ENCODE measurements around the gene MBNL3.
A peak's percentile ranks its signal among the peaks of the same experiment; 100 is the strongest.

Gene MBNL3, protein sequence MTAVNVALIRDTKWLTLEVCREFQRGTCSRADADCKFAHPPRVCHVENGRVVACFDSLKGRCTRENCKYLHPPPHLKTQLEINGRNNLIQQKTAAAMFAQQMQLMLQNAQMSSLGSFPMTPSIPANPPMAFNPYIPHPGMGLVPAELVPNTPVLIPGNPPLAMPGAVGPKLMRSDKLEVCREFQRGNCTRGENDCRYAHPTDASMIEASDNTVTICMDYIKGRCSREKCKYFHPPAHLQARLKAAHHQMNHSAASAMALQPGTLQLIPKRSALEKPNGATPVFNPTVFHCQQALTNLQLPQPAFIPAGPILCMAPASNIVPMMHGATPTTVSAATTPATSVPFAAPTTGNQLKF

DNA sequence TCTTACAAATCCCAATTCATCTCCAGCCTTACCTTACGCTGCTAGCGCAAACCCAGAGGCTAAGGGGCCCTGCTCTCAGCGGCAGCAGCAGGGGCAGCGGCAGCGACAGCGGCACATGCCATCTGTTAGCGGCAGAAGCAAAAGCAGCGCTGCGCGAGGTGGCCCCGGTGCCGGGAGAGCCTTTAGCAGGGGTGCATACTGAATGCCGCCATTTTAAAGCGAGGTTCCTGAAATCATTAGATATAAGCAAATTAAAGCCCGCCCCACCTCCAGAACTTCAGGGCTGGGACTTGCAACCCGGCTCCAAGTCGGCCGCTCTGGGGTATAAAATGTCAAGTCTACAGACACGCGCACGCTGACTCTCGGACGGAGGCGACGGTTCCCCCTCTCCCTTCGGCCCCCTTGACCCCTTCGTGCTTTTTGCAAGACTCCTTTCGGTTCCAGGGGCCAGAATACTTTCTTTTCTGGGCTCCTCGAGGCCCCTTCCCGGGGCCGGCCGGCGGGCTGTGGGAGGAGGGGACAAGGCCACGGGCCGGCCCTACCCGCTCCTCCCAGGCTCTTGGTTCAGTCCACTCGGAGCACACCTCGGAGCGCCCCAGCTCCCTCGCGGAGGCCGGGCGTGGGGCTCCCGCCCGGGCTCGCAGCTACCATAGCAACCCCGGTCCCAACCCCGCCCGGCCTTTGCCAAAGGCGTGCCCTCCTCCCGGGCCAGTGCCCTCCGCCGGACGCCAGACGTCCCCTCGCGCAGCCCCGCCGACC is at the start of gene MBNL3:
MBNL3 (minus strand) TSS at position 220 of the 759 bp plus-strand sequence. CDS start 49,427 bp downstream, outside the sequence.
- DNase-seq = peak in 1 of 2 experiments; percentile 40

GRCh38 chrX:132533409-132533808 is 44.6 kb upstream of the MBNL3 start:
- DNase-seq = no peak

DNA sequence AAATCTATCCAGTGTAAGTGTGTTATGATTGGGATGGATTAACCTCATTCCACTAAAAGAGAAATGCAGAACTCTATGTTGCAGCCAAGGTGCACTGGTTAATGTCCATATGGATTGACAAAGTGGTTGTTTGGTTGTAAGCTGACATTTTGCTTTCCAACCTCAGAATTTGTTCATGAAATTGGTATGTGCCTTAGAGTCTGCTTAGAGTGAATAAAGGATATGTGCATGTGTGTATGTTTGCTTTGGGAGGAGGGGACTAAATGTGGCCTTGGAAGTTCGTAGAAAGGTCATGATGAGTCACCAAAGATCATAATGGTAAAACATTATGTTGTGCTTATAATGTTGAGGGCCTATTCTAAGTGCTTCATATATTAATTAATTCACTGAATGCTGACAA is 44.1 kb upstream of the MBNL3 start:
- DNase-seq = no peak

- no peak for DNase-seq
Measured at GRCh38 chrX:132532097-132532496, 43.3 kb upstream of the MBNL3 start.

DNA sequence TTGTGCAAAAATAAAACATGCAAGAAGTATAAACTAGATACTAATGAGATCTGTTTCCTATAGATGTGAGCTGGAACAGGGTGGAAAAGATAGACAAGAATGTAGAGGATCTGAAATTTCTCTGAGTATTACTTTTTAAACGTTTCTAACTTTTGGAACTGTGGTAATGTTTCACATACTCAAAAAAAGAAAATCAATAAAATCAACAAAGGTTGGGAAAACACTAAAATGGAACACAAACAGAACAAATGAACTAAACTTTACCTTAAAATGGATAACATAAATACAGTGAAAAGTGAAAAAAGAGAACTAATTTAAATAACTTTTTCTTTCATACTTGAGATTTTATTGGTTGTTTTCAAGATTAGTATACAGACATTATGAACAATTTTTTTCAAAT is 32.0 kb upstream of the MBNL3 start:
- DNase-seq = no peak

GRCh38 chrX:132520213-132520612 is 31.4 kb upstream of the MBNL3 start:
- no peak for DNase-seq

DNA sequence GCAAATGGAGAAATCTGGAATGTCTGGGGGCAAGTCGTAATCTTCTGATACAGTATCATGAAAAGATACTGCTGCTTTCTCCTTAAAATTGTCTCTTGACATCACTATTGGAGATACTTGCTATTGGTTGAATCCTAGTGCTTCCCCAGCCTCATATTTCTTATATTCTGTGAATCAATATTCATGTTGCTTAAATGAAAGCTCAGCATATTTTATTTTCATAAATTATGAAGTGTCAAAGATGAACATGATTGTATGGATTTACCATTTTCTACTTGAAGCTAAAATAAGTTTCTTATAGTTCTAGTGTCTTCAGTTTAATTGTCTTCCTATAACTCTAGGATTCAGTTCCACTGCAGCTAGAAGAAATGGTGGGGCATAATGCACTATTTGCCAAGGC is 29.6 kb upstream of the MBNL3 start:
- DNase-seq = no peak

DNA sequence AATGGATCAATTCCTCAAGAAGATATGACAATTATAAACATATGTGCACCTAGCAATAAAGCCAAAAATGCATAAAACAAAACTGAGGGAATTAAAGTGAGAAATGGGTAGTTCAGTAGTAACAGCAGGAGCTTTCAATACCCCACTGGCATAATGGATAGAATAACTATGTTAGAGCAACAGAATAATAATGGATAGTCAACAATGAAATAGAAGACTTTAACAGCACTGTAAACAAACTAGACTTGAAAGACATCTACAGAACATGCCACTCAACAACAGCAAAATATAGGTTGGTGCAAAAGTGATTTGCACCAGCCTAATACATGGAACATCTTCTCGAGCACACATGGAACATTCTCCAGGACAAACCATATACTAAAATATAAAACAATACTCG is 20.0 kb upstream of the MBNL3 start:
- DNase-seq = no peak

GRCh38 chrX:132505116-132505515 is 16.3 kb upstream of the MBNL3 start:
- no peak for DNase-seq

GRCh38 chrX:132504417-132504816 is 15.6 kb upstream of the MBNL3 start:
- no peak for DNase-seq

GRCh38 chrX:132501606-132502005 is 12.8 kb upstream of the MBNL3 start:
- DNase-seq = no peak

DNA sequence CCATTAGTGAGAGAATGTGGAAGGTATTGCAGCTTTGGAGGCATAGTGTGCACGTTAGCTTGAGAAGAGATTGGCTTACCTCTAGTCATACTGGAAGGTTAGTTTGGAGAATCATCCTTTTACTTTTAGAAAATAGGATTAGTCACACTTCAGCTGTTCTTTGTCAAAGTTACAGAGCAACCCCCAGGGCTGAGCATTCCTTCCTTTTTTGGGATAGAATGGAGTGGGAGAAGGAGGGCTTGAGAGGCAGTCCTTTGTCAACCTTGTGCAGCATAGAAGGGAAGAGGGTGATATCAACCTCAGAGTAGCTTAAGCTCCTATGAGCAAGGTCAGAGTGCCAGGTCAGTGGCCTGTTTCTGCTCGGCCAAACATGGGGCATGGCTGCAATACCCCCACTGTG is 8.6 kb upstream of the MBNL3 start:
- DNase-seq = no peak

DNA sequence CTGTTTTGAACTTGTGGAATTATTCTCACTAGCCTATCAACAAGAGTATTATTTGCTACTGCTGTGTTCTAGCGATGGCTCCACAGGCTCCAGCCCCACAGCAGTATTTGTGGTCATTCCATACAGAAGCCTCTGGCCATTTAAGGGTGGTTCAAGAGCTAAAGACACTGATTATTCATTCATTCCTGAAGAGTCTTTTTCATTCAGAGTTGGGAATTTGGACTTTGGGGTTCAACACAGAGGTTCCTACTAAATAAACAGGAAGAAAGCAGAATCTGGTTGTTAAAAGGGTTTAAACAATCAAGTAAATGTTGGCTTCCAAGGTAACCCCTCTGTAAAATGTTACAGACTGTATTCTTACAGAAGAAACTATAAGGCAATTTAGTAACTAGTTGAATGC is 4.3 kb upstream of the MBNL3 start:
- DNase-seq = no peak

DNA sequence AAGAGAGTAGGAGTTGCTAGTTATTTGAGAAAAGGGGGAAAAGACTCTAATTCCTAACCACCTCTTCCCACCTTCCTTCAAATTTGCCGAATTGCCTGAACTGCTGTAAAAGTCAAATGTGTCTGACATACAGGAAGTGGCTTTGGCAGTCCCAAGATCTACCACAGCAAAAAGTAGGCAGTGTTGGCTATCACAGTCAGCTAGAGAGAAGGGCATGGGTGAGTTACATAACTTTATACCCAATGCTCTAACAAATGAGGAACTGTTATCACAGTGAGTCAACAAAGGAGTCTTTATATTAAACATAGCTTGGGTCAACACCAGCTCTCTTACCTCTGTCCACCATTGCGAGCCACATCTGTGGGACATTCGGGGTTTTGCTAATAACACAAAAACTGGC is 2.4 kb upstream of the MBNL3 start:
- no peak for DNase-seq

DNA sequence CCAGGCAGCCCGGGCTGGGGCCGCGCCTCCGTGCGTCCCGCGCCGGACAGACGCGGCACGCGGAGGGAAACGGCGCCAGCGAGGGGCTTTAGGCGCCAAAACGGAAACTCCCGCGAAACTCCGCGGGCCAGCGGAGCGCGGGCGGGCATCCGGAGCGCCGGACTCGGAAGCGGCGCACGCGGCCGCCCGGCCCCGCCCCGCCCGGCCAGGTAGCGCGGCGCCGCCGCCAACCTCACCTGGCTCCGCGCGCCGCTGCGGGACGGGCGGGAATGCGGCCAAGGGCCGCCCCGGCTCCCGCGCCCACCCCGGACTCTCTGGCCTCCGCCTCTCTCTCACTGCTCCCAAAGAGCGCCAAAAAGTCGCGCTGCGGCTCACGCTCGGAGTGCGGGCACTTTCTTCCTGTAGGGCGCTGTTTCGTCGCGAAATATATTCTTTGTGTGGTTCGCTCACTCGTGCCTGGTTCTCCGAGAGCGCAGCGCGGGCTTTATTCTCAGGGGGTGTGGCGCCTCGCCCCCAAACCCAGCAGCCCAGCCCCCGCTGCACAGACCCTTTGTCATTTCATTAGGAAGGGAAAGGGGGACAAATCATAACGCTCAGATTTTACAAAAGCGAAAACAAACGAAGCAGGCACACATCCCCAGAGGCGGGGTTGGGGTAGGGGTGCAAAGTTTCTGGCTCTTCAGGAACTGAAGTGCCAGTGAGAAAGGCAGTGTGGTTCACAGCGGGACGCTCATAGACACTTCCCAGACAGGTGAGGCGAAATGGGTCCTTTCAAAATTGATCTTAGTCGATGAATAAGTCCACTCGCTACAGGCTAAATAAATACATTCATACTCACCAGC is 961 bp upstream of the MBNL3 start:
- no peak for DNase-seq

DNA sequence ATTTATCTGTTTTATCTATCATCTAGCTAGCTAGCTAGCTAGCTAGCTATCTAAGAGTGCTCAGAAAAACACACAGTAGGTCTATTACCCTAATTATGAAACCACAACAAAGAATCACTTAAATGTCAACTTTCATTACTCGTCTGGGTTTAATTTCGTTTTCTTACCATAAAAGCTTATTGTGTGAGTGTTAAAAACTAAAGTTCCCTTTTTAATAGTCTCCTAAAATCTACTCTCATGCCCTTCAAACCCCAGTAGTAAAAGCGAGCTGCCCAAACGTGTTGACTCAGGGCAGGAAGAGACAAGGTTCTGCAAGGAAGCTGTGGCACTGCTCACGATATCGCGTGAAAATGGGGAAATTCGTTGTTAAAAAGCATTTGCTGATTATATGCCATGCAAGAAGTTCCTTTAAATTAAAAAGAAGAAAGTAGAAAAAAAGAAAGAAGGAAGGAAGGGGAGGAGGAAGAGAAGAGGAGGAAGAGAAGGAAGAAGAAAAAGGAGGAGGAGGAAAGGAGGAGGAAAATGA is 595 bp downstream of the MBNL3 start:
- no peak for DNase-seq

DNA sequence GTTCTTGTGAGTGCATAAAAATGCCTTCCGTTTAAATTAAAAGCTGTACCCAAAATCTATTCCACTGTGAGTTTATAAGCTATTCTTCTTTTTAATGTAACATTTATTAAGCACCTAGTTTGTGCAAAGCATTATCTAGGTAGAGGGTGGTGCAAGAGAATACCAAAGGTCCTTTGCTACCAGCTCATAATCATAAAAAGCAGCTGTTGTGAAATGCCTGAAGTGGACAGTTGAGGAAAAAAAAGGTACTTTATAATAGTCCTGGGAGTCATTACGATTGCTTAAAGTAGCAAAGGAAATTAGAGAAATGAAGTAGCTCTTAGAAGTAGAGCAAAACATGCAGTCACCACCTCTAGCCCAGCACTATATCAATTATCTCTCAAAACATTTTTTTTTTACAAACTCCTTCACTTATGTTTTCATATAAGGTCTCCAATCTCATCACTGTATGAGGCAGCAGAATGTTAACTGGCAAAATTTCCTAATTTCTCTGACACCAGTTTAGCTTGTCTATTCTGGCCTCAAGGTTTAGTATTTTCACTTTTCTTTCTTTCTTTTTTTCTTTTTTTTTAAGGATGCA is 2.1 kb downstream of the MBNL3 start:
- DNase-seq = no peak

GRCh38 chrX:132483951-132484350 is 4.9 kb downstream of the MBNL3 start:
- no peak for DNase-seq

- DNase-seq = no peak
Measured at GRCh38 chrX:132483488-132483887, 5.3 kb downstream of the MBNL3 start.

DNA sequence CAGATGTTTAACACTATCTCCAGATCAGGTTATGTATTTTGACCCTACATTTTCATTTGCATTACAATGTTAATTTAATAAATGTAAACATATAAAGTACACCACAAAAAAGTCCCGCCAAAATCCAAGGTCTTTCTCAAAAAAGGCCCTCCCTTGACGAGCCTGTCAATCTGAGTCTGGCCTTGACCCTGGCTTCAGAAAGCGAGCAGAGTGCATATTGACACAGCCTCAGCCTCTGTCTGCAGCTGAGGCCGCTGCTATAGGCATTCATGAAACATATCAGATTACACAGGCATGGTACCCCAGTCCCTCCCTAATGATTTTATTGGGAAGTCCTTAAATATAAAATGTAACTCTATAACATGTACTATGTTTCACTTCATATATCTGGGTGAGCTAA is 6.2 kb downstream of the MBNL3 start:
- DNase-seq = no peak

GRCh38 chrX:132481449-132481848 is 7.4 kb downstream of the MBNL3 start:
- no peak for DNase-seq

- DNase-seq = peak; percentile 0 to 21
Measured at GRCh38 chrX:132480581-132481203, 8.1 kb downstream of the MBNL3 start.
